Stimulated activated effector memory CD8-positive, alpha-beta T cell treated with anti-CD3 and anti-CD28 coated beads, Interleukin-12 subunit alpha, Interleukin-12 subunit beta, amount 100 ng/mL, for 72 hours (primary cell): ENCODE measurements around the gene WNK2.

ENCODE experiments used
- ATAC-seq: fragments of 150-1000 bp; cut with Tn5 transposase; 2 replicates; pipeline ENCODE4 v1.10.0; 2021
- DNase-seq, 2 donors: peaks; one replicate each; pipeline ENCODE4 v3.0.0; 2021 to 2022; ENCODE audit warnings: low spot score in 2 of 2
- H3K27ac Mint-ChIP-seq: one replicate; pipeline ENCODE4 v1.8.0; 2022; ENCODE audit warnings: mild to moderate bottlenecking, mixed read lengths
- H3K36me3 Mint-ChIP-seq: one replicate; pipeline ENCODE4 v1.8.0; 2022; ENCODE audit warnings: mild to moderate bottlenecking, mixed read lengths
- H3K4me1 Mint-ChIP-seq: one replicate; pipeline ENCODE4 v1.8.0; 2022; ENCODE audit warnings: mixed read lengths
- H3K4me3 Mint-ChIP-seq: one replicate; pipeline ENCODE4 v1.8.0; 2022; ENCODE audit warnings: mild to moderate bottlenecking, mixed read lengths
- H3K9me3 Mint-ChIP-seq: one replicate; pipeline ENCODE4 v1.8.0; 2022; ENCODE audit warnings: mixed read lengths

Gene WNK2

GRCh38 chr9:93261735-93262523 is 78.0 kb downstream of the WNK2 start:
- Mint-ChIP-seq H3K9me3 (no peaks in the 10 kb centered on the region), H3K27ac (no peak overlapping the region), H3K36me3 (no peaks in the 10 kb centered on the region), H3K4me1 (no peaks in the 10 kb centered on the region), H3K4me3 (no peak overlapping the region)
- ATAC-seq (no peak), DNase-seq (peak in 1 of 2 donors; percentile 44)

GRCh38 chr9:93262537-93263310 is 78.8 kb downstream of the WNK2 start:
- Mint-ChIP-seq H3K27ac (no peak overlapping the region), H3K9me3 (no peaks in the 10 kb centered on the region), H3K4me1 (peaks cover 4% of the 10 kb centered on the region), H3K36me3 (no peaks in the 10 kb centered on the region), H3K4me3 (no peak overlapping the region)
- ATAC-seq: no peak
- DNase-seq: peak in 1 of 2 donors; percentile 43

- Mint-ChIP-seq H3K4me1 (peaks cover 7% of the 10 kb centered on the region), H3K36me3 (no peaks in the 10 kb centered on the region), H3K4me3 (no peak overlapping the region), H3K9me3 (no peaks in the 10 kb centered on the region), H3K27ac (no peak overlapping the region)
- ATAC-seq: no peak
- DNase-seq: peak in 1 of 2 donors; percentile 34
Observed at GRCh38 chr9:93263334-93264229, 79.6 kb downstream of the WNK2 start.

GRCh38 chr9:93264338-93265125 is 80.6 kb downstream of the WNK2 start:
- Mint-ChIP-seq H3K4me3 (no peak overlapping the region), H3K9me3 (no peaks in the 10 kb centered on the region), H3K4me1 (peaks cover 10% of the 10 kb centered on the region), H3K36me3 (no peaks in the 10 kb centered on the region), H3K27ac (no peak overlapping the region)
- no peak for ATAC-seq
- DNase-seq: peak in 1 of 2 donors; percentile 36

GRCh38 chr9:93265301-93265971 is 81.5 kb downstream of the WNK2 start:
- no peak for ATAC-seq

DNA sequence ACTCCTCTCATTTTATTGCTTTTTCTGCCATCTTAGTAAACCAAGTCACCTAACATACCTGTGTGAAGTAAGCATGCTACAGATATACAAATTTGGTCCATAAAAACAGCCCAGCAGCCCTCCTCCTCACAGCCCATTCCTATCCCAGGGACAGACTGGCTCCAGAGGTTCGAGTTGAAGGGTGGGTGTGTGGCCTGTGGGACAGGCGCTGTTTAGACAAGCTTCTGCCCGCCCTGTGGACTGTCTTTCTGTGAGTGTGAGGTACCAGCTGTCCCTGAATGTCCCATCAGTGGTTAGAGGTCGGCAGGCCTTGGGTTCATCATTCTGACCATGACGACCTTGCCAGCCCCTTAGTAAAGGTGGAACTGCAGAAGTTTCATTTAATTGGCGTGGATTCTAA is 82.0 kb downstream of the WNK2 start:
- ATAC-seq: no peak
- DNase-seq: peak in 1 of 2 donors; percentile 20
- Mint-ChIP-seq H3K4me1 (peaks cover 10% of the 10 kb centered on the region), H3K9me3 (no peaks in the 10 kb centered on the region), H3K4me3 (no peak overlapping the region), H3K36me3 (no peaks in the 10 kb centered on the region), H3K27ac (no peak overlapping the region)

More at GRCh38 chr9:93265301-93265971, 81.5 kb downstream of the WNK2 start:
- H3K4me3 Mint-ChIP-seq: no peak overlapping the region
- DNase-seq: peak in 1 of 2 donors; percentile 40
- no peaks in the 10 kb centered on the region for H3K9me3 Mint-ChIP-seq
- peaks cover 10% of the 10 kb centered on the region for H3K4me1 Mint-ChIP-seq
- H3K27ac Mint-ChIP-seq: no peak overlapping the region
- no peaks in the 10 kb centered on the region for H3K36me3 Mint-ChIP-seq

DNA sequence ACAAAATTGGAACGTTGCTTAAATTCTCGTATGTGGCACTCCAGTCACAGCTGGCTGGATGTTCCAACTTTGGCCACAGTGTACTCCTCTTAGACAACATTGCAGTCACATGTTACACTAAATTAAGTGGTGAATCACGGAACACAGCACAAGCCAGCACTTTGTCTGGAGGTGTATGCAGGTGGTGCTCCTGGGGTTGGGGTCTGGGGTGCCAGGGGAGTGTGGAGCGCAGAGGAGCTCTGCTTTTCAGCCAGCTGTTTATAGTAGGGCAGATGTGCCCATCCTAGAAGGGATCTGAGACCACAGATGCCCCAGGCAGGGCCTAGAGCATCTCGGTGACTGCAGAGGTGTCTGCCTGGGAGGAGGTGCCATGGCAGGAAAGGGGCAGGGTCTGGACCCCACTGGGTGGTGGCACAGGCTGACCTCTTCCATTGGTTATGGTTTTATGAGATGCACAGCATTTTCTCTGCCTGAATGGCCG is 82.6 kb downstream of the WNK2 start:
- Mint-ChIP-seq H3K9me3 (no peaks in the 10 kb centered on the region), H3K27ac (no peak overlapping the region), H3K4me1 (peaks cover 10% of the 10 kb centered on the region), H3K4me3 (no peak overlapping the region), H3K36me3 (no peaks in the 10 kb centered on the region)
- ATAC-seq (no peak), DNase-seq (no peak)

- DNase-seq: peak in 1 of 2 donors; percentile 42
- Mint-ChIP-seq H3K27ac (no peak overlapping the region), H3K4me3 (no peak overlapping the region), H3K36me3 (no peaks in the 10 kb centered on the region), H3K4me1 (peaks cover 10% of the 10 kb centered on the region), H3K9me3 (peaks cover 3% of the 10 kb centered on the region)
- ATAC-seq: no peak
Observed at GRCh38 chr9:93267091-93267541, 83.2 kb downstream of the WNK2 start.

DNA sequence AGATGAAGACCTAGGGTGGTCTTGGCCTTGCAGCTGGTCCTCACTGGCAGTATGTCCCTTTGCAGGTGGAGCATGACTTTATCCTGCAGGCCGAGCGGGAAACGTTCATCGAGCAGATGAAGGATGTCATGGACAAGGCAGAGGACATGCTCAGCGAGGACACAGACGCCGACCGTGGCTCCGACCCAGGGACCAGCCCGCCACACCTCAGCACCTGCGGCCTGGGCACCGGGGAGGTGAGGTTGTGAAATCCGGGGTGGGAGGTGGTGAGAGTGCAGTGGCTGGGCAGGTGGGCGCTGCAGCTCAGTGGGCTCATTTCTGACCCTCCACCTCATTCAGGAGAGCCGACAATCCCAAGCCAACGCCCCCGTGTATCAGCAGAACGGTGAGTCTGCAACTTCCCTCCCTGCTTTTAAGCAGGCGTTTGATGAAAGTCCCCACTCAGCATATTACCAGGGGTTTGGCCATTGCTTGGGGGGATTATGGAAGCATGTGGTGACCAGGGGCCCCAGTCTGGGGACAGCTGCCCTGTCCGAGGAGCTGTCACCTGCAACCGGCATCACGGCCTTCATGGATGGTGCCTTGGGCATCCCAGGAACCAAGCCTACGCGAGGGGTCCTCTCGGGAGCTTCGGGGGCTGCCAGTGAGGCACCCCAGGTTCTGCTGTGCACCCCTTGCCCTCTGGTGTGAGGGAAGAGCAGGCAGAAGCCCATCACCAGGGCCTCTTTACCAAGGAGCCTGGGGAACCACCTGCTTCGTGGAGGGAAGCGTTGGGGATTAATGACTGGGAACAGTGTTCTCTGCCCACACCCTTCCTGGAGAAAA is 84.0 kb downstream of the WNK2 start:
- Mint-ChIP-seq H3K36me3 (no peaks in the 10 kb centered on the region), H3K27ac (no peak overlapping the region), H3K4me3 (peak overlapping the region; percentile 4), H3K4me1 (peaks cover 10% of the 10 kb centered on the region), H3K9me3 (peaks cover 3% of the 10 kb centered on the region)
- DNase-seq (peak in 1 of 2 donors; percentile 47), ATAC-seq (no peak)

- peak in 1 of 2 donors; percentile 47 for DNase-seq
- Mint-ChIP-seq H3K36me3 (no peaks in the 10 kb centered on the region), H3K4me3 (peak overlapping the region; percentile 4), H3K9me3 (peaks cover 4% of the 10 kb centered on the region), H3K27ac (peak overlapping the region; percentile 23), H3K4me1 (peaks cover 10% of the 10 kb centered on the region)
- ATAC-seq: peak; percentile 67
Observed at GRCh38 chr9:93268551-93269314, 84.8 kb downstream of the WNK2 start.

- H3K4me3 Mint-ChIP-seq: no peak overlapping the region
- no peaks in the 10 kb centered on the region for H3K36me3 Mint-ChIP-seq
- peaks cover 10% of the 10 kb centered on the region for H3K4me1 Mint-ChIP-seq
- peaks cover 7% of the 10 kb centered on the region for H3K9me3 Mint-ChIP-seq
- DNase-seq (peak in 1 of 2 donors; percentile 38), ATAC-seq (no peak)
- no peak overlapping the region for H3K27ac Mint-ChIP-seq
Observed at GRCh38 chr9:93270976-93271375, 87.0 kb downstream of the WNK2 start.

DNA sequence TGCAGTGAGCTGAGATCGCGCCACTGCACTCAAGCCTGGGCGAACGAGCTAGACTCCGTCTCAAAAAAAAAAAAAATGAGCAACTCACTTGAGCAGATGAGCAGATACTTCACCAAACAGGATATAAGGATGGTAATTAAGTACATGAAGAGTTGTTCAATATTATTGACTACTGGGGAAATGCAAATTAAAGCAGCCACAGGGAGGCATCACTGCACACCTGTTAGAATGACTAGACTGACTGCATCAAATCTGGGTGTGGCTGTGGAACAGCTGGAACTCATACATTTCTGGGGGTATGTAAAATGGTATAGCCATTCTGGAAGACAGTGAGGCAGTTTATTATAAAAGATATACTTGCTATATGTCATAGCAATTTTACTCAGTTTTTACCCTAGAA is 93.0 kb downstream of the WNK2 start:
- no peak for ATAC-seq
- no peak overlapping the region for H3K27ac Mint-ChIP-seq
- no peak overlapping the region for H3K4me3 Mint-ChIP-seq
- no peaks in the 10 kb centered on the region for H3K4me1 Mint-ChIP-seq
- DNase-seq: no peak
- no peaks in the 10 kb centered on the region for H3K36me3 Mint-ChIP-seq
- H3K9me3 Mint-ChIP-seq: peaks cover 5% of the 10 kb centered on the region
